SHP77 (cell line): ENCODE measurements around the gene HSD17B14.
A peak's percentile ranks its signal among the peaks of the same experiment; 100 is the strongest.

Experiments used
- DNase-seq, 2 experiments: peaks; one replicate each; lab custom pipeline; 2025; lab: John Stamatoyannopoulos, UW

Gene HSD17B14

DNA sequence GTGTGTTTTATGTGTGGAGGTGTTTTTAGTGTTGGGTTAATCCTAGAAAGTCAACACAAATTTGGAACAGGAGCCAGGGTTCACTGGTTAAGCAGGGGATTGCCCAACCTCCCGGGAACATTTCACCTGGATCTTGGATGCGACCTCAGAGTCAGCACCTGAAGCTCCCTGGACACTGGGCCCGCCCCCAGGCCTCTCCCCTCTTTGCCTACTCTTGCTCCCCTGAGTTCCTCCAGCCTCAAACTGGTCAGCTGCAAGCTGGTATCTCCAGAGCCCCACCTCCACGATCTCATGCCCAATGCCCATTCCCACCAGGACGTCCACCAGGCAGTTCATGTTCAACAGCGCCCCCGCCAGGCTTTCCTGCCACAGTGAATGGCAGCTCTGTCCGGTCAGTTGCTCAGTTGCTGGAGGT is 9.7 kb downstream of the HSD17B14 start:
- no peak for DNase-seq

GRCh38 chr19:48822514-48822913 is 13.8 kb downstream of the HSD17B14 start:
- DNase-seq: no peak

DNA sequence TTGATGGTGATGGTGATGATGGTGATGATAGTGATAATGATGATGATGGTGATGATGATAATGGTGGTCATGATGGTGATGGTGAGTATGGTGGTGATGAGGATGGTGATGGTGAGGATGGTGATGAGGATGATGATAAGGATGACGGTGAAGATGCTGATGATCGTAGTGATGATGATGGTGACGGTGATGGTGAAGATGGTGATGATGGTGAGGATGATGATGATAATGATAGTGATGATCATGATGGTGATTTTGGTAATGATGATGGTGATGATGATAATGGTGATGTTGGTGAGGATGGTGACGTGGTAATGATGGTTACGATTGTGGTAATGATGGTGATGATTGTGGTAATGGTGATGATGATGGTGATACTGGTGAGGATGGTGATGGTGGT is 14.7 kb downstream of the HSD17B14 start:
- DNase-seq: no peak

- peak in 1 of 2 experiments; percentile 62 for DNase-seq
These were observed 16.9 kb downstream of the HSD17B14 start for GRCh38 chr19:48819366-48819816.

DNA sequence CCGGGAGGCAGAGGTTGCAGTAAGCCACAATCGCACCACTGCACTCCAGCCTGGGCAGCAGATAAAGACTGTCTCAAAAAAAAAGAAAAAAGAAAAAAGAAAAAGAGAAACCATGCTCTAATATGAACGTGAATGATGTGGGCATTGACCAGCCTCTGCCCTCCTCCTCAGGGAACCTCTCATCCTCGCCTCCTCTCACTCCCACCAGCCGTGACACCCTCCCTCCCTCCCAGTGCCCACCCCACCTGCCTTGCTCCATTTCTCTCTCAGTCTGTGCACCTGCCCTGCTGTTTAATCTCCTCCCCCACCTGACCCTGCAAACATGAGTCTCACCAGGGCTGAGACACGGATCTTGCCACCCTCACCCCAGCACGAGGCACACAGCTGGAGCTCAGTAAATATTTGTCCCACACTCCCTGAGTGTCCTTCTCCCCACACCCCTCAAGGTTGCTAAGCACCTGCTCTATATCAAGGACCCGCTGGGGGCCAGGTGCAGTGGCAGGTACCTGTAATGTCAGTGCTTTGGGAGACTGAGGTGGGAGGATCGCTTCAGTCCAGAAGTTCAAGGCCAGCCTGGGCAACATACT is 18.0 kb downstream of the HSD17B14 start:
- DNase-seq: peak; percentile 90

DNA sequence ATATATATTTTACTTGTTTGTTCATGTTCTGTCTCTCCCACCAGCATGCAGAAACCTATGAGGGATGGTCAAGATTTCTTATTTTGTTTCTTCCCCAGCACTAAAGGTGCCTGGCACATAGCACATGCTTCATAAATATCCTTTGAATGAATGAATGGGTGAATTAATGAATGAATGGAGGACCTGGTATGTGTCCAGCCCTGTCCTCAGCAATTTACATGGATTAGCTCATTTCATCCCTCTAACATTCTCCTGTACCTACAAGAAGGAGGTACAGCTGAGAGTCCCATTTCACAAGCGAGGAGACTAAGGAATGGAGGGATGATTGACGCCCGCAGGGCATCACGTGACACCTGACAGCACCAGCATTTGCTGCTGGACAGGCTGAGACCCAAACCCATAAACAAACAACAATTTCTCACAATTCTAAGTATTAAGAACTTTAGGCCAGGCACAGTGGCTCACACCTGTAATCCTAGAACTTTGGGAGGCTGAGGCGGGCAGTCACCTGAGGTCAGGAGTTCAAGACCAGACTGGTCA is 18.6 kb downstream of the HSD17B14 start:
- DNase-seq: no peak

- DNase-seq: peak in 1 of 2 experiments; percentile 31
These were observed 20.3 kb downstream of the HSD17B14 start for GRCh38 chr19:48815870-48816501.

- DNase-seq: no peak
These were observed 21.4 kb downstream of the HSD17B14 start for GRCh38 chr19:48814895-48815294.

DNA sequence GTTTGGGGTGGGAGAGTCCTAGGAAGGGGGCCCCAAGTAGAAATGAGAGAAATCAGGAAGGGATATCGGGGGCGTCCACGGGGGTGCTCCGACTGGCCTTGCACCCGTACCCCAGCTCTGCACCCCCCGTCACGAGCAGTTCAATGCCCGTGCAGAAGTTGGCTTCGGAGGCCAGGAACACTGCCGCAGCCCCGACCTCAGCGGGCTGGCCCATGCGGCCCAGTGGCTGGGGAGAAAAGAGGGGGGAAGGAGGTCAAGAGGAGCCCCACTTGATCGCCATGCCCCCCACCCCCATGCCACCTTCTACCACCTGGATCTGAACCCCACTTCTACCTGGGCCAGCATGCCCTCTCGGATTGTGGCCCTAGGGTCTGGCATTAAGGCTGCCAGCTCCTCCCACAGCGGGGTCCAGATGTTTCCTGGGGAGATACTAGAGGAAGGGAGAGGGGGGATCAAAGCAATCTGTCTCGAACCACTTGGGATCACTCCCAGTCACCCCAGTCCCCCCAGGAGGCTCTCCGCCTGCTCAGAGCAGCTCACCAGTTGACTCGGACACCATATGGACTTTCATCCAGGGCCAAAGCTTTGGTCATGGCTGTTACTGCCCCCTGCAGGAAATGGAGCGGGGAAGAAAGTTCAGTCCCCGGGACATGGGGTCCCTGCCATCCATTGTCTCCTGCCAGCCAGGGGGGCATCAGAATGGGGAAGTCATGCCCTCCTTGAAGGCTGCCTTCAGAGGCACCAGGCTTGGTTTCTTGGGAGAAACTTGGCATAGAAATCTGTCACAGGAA is 23.0 kb downstream of the HSD17B14 start:
- no peak for DNase-seq

GRCh38 chr19:48812094-48812929 is 24.0 kb downstream of the HSD17B14 start:
- peak; percentile 84 to 93 for DNase-seq

DNA sequence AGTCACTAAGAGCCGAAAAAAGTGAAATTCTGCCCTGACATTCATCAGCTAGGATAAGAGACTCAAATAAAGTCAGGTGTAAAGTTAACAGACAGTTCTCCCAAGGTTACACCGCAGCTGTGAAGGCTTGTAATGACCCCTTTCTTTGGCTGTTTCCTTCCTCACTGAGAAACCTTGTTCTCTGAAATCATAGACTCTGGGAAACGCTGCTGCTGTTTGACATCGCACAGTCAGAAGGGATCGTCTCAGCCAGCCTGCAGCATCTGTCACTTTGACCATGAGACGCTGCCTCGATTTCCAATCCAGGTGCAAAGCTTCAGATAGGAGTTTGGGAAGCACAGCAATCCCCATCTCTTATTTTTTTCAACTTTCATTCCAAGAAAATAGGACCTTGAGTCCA is 26.1 kb downstream of the HSD17B14 start:
- DNase-seq: no peak

- DNase-seq: no peak
These were observed 28.5 kb downstream of the HSD17B14 start for GRCh38 chr19:48807590-48808308.

DNA sequence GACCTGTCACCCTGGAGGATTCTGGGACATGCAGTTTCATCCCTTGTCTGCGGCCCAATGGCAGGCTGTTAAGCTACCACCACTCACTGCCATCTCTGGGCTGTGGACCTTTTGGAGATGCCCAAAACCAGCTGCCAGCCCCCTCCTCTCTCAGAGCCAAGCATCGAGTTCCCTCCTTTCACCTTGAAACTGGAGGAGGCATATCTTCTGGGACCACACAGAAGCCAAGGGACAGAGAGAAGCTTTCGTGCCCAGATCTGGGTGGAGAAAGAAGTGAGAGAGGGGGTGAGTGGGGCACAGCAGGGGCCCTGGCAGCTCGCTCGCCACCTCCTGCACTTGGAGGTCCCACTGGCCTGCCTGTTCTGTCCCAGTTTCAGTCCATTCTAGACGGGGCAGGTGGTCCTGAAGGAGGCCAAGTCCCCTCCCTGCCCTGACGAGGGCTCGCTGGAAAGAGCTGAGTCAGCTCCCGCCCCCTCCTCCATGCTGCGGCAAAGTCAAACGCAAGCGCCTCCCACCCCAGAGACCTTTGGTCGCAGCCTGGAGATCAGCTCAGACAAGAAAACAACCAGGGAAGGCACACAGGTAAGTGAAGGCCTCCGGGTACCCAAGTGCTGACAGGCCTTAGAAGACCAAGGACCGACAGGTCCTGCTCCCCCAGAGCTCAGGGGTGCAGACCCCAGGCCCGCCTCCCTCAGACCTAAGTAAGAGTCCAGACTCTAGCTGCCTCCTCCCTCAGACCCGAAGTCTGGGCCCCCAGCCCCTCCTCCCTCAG is 29.3 kb downstream of the HSD17B14 start:
- DNase-seq: no peak

DNA sequence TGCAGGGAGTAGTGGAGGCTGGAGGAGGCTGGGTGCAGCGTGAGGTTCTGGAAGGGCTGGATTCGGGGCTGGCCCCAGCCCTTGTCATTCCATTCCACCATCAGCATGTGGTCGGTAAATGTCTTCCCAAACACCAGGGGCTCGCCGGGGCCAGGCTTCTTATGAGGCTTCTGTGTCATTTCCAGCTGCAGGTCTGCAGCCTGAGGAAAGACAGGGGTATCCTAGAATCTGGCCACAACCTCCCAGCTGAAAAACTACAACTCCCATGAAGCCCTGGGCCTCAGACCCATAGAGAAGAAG is 29.8 kb downstream of the HSD17B14 start:
- peak in 1 of 2 experiments; percentile 59 for DNase-seq

DNA sequence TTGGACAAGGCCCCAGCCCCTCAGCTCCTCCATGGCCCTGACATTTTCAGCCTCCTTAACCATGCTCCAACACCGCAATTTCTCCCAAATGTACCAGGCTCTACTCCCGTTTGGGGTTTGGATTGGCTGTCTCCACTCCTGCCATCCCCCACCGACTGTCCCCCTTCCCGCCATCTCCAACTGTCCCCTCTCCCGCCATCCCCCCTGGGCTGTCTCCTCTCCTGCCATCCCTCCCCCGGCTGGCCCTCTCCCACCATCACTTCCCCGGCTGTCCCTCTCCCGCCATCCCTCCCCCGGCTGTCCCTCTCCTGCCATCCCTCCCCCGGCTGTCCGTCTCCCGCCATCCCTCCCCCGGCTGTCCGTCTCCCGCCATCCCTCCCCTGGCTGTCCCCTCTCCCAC is 30.8 kb downstream of the HSD17B14 start:
- DNase-seq: no peak

DNA sequence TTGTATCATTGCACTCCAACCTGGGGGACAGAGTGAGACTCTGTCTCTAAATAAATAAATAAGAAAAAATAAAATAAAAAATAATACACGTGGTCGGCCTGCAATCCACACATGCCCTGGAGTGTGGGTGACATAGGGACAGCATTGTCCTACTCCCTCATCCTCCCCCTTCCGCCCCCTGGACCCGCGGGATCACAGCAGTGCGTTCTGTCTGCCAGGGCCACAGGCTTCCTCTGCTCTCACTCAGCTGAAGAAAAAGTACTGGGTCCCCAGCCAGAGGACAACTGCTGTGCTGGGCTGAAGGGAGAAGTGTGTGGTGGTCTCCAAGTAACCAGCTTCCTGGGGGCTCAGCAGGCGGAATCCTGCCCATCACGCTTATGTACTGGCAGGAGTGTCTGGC is 31.8 kb downstream of the HSD17B14 start:
- no peak for DNase-seq

DNA sequence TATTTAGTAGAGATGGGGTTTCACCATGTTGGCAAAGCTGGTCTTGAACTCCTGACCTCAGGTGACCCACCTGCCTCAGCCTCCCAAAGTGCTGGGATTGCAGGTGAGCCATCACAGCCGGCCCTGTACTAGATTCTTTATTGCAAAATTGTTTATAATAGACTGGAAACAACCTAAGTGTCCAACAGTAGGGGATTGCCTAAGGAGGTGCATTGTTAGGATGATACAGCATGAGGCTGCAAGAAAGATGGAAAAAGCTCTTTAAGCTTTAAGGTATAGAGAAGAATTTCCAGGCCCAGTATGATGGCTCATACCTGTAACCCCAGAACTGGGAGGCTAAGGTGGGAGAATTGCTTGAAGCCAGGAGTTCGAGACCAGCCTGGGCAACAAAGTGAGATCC is 33.7 kb downstream of the HSD17B14 start:
- DNase-seq: no peak

DNA sequence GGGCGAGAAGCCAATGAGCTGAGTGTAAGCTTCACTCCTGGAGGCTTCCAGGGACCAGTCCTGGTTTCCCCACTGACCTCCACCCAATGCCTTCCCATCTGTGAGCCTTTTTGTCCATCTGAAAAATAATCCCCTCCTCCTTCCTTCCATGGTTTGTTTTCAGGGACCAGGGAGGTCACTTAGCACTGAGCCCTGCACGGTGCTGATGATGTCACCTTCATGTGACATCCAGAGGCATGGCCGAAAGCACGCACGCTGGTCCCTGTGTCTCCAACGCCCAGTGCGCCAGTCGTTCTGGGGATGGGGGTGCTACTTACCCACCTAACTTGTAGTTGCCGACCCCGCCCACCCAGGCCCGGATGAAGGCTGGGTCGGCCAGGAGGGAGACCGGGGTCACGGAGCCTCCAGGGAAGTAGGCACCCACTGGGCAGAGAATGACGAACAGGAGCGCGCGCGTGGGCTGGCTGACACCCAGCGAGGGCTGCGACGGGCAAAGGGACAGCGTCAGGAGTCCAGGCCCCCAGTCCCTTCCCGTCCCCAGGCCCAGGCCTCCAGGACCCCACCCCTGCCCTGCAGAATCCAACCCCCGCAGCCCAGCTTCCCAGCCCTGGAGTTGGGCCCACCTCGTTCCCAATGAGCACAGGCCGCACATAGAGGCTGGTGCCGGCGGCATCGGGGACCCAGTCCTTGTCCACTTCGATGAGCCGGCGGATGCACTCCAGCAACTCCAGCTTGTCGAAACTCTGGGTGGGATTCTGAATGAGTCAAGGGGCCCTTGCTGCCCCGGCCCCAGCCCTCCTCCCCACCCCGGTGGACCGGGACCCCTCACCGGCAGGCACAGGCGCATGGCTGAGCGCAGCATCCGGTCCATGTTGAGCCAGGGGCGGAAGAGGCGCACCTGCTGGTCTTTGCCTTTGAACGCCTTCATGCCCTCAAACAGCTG is 36.7 kb downstream of the HSD17B14 start:
- no peak for DNase-seq

DNA sequence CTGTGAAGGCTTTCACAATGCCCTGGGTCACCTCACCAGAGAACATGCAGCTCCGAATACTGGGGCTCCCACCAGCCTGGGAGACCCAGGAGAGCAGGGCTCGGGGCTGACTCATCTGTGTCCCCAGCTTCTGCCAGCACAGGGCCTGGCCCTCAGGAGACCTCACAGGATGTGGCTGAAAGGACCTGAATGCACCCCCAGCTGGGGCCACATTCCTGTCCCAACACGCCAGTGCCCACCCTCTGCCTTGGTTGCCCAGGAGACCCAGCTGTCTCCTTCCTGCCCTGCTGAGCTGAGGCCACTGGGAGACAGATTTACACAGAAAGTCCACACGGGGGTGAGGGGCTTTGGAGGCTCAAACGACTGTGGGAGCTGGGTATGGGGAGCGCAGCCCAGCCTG is 37.4 kb downstream of the HSD17B14 start:
- no peak for DNase-seq

GRCh38 chr19:48797103-48797502 is 39.2 kb downstream of the HSD17B14 start:
- DNase-seq: no peak
